ENCODE results near the gene ICAM1.
A peak's percentile ranks its signal among the peaks of the same experiment; 100 is the strongest.

ICAM1 gene

DNA sequence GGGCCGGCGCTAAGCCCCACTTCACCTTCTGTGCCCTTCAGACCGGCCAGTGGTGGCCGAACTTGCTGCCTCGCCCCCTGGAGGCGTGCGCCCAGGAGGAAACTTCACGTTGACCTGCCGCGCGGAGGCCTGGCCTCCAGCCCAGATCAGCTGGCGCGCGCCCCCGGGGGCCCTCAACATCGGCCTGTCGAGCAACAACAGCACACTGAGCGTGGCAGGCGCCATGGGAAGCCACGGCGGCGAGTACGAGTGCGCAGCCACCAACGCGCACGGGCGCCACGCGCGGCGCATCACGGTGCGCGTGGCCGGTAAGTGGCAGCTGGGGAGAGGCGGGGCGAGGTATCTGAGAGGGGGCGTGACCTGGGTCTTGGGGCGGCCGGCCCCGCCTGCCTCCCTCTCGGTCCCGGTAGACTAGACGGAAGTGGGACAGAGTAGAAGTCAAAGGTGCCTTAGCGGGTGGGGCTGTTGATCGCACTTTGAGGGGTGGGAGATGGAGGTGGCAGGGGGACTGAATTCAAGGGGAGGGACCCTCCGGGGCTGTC lies 24.5 kb downstream of the ICAM1 start:
- DNase-seq: no peak

- no peak for DNase-seq
Observed at GRCh38 chr19:10295847-10296591, 25.1 kb downstream of the ICAM1 start.

DNA sequence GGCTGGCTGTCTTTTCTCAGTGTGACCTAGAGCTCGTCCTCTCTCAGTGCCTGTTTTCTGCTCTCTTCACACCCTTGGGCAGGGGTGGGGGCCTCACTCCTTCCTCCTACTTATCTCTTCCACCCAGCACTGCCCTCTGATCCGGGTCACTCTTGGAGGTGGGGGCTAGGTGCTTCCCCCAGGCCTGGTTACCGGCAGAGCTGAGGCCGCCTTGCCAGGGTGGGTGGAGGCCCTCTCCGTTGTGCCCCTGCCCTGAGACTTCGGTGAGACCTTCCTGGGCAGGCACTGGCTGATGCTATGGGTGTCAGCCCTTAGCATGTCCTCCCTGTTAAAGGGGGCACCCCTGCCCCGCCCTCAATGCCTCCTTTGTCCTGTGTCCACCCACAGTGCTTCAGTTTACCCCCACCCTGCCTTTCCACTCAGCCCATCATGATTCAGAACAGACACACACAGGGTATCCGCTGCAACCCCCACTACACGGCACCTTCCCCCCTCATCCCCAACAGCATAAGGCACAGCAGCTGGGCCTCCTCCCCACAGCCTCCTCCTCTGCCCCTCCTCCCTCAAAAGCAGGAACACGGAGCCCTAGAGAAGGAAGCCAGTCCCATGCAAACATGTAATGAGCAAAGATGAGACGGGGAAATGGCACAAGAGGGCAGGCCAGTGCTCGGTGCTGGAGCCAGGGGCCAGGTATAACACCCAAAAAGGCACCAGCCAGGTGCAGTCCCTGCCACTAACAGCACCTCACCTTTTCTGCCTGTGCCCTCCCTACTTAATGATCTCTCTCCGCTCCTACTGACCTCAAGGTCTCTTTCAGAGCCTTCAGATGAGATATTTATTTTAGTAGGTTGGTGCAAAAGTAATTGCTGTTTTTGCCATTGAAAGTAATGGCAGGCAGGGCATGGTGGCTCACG lies 28.9 kb downstream of the ICAM1 start:
- peak; percentile 38 for DNase-seq

DNA sequence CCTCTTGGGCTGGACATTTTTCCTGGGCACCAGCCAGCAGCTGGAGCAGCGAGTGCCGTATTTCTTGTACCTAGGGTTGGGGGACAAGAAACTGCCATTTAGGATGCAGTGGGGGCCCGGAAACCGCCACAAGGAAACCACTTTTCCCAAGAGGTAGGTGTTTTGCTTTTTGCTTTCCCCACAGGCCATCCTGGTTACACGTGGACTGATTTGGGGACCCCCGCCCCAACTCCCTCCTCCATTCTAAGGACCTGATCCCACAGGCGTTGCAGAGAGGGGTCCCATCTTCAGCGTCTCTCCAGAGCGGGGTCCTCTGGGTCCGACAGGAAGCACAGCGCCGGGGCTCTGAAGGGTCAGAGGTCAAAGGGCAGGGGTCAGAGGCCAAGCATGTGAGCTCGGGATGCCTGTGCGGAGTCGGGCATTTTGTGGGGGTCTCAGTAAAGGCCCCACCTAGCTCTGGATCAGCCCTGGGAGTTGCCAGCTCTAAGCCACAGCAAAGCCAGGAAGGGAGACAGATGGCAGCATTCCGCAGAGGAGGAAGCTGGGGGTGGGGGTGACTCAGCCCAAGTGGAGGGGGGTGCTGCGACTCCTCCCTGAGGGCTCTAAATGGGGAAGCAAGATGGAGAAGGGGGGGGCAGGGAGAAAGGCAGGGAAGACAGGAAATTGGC lies 34.4 kb downstream of the ICAM1 start:
- no peak for DNase-seq

DNA sequence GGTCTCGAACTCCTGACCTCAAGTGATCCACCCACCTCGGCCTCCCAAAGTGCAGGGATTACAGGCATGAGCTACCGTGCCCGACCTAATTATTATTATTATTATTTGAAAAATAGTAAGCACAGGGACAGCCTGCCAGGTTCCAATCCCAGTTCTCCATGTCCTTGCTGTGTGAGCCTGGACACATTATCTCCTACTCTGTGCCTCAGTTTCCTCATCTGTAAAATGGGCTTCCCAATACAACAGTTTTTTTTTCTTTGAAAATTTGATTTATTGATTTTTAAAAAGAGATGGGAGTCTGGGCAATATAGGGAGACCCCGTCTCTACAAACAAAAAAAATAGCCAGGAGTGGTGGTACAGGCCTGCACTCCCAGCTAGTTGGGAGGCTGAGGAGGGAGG lies 35.4 kb downstream of the ICAM1 start:
- DNase-seq: no peak

DNA sequence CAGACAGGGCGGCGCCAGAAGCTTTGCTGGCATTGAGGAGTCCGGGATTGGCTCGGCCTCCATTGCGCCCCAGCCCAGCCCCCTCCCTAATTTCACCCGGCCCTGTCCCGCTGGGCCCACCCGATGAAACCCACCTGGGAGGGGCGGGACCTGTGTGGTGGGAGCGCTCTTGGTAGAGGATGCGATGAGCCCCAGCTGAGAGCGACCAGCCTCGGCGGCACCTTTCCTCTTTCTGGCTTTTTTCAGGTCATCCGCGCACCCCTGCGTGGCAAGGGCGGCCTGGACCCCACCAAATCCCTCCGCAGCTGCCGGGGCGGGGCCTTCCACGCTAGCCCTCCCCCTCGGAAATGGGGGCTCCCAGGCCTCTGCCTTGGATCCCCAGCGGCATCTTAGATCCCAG lies 38.5 kb downstream of the ICAM1 start, which contains the start of gene ZGLP1:
TSS of gene ZGLP1 (minus strand) at position 393 of the 400 bp plus-strand sequence.
- no peak for DNase-seq

DNA sequence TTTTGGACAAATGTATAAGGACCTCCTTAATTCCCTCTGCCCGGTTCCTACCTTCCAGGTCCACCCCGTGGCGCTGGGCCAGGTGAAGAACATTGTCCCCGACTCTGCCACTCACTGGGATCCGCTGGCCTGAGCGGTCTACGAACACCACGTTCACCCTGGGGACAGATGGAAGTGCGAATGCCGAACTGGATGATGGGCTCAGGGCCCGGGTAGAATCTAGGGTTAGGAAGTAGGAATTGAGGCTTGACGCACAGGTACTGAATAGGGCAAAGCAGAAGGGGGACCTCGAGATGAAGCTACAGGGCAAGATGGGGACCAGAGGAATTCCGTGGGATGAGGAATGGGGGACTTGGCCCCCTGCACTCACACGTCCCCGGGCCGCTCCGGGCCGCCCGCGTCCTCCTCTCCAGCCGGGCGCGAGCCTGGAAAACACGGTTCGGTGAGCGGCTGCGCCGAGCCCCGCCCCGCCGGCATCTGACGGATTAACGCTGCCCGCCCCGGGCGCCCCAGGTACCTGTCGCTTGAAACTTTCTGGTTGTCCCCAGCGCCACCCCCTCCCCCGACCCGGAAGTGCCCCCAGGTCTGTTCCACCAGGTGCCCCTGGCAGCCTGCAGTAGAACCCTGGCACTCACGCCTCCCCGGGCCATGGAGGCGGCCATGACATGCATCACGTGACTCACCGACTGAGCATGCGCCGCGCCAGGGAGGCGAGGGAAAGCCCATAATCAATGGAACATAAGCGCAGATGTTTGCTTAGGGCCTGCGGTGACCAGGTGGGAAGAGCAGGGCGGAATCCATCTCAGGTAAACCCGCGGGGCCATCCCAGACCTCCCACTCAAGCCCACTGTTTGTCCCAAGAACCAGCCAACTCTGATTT lies 44.7 kb downstream of the ICAM1 start, which contains the start of gene FDX2:
TSS of gene FDX2 (minus strand) at position 681 of the 880 bp plus-strand sequence. CDS start at position 662, 19 bp downstream.
- peak; percentile 91 for DNase-seq

DNA sequence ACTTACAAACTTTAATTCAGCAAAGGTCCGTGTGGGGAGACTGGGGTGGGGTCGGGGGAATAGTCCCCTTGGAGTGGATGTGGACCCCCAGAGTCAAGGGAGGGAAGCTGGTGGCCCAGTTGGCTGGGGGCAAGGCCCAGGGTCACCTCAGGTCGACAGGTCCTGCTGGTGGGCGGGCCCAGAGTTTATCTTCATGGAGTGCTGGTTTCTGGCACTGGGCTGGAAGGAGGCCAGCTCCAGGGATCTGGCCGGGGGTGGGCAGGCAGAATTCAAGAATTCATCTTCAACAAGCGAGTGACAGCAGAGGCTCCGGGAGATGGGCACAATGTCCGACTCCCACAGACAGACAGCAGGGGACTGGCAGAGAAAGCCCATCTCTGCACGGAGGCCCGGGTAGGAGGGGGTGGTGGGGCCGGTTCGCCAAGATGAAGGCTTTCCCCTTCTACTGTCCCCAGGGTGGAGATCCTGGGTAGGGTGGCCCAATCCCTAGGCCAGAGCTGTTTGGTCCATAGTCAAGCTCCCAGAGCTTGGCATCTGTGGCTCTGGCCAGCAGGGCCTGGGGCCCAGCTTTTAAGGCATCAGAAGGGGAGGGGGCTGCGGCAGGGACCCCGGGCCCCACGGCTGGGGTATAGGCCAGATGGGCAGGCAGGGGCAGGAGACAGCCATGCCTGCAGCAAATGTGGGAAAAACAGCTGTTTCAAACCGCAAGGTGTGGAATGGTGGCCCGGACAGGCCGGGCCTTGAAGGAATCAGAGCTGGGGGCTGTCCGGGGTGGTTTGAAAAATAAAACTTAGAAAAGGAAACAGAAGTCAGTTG lies 45.5 kb downstream of the ICAM1 start:
- DNase-seq: peak; percentile 58

DNA sequence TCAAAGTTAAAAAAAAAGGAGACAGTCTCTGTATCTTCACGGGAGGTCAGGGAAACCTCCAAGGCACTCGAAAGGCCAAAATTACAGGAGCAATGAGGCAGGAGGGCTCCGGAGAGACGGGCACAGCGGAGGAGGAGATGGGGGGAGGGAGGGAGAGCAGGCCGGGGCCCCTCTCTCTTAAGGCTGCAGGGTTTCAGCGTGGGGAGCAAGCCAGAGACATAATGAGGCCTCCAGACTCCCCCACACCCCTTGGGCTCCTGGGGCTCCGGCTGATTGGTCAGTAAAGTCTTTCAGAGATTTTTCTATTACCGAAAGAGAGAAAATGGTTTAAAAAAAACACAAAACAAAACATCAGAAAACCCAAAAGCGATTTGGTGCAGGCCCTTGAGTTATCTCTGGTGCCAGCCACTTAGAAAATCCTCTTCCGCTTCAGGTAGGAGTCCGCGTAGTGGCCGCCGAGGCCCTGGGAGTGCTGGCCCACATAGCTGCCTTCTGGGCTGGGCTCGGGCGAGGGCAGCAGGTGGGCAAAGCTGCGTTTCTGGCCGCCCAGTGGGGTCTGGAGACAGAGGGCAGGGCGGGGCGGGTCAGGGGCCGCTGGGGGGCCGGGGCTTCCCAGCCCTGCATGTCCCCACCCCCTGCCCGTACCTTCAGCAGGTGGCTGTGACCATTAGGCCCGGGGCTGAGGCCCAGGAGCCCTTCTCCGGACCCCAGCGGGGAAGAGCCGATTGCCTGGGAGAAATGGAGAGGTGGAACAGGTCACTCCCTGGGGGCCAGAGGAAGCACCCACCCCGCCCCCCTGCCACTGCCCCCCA lies 46.3 kb downstream of the ICAM1 start:
- DNase-seq: no peak

GRCh38 chr19:10317857-10318462 lies 47.0 kb downstream of the ICAM1 start:
- no peak for DNase-seq

GRCh38 chr19:10318807-10319682 lies 48.1 kb downstream of the ICAM1 start:
- no peak for DNase-seq

DNA sequence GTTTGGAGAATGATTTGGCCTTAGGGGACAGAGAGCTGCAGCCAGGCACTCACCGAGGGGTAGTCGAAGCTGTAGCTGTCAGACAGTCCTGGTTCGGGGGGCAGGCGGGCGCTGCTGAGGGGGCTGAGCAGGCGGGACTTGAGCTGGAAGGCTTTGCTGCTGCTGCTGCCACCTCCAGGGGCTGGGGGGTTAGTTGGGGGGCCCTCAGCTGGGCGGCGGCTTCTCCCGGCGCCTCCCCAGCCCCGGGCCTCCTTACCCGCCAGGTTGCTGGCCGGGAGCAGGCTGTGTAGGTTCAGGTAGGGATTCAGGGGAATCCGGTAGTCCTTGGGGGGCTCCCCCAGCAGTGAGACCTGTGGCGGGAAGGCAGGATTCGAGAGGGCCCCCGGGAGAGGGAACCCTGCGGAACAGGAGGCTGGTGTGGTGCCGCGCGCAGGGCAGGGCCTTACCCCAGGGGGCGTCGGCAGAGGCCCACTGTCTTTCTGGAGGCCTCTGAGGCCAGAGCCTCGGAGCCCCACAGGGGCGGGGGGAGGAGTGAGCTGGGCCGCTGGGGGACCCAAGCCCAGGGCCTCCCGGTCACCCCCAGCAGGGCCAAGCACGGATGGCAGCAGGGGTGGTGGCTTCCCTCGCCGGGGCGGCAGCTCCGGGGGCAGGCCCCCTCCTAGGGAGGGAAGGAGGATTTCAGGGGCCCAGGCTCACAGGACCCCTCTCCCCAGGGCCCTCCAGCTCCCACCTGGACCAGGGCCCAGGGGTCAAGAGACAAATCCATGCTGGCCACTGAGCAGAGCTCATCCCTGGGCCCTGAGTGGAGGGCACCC lies 49.9 kb downstream of the ICAM1 start:
- DNase-seq: peak; percentile 44

DNA sequence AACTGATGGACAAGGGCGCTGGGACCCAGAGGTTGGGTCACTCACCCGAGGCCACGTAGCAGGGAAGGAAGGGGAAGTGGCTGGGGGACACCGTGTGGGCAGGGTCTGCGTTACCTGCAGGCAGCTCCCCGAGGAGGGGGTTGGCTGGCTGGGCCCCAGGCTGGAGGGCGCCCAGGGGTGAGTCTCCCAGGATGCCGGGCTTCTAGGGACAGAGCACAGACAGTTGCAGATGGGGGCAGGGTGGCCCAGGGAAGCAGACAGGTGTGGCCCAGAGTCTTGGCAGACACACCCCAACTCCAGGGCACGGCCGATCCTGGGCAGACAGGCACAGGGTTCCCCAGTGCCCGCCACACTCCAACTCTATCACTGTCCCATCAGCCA lies 50.5 kb downstream of the ICAM1 start:
- DNase-seq: no peak

DNA sequence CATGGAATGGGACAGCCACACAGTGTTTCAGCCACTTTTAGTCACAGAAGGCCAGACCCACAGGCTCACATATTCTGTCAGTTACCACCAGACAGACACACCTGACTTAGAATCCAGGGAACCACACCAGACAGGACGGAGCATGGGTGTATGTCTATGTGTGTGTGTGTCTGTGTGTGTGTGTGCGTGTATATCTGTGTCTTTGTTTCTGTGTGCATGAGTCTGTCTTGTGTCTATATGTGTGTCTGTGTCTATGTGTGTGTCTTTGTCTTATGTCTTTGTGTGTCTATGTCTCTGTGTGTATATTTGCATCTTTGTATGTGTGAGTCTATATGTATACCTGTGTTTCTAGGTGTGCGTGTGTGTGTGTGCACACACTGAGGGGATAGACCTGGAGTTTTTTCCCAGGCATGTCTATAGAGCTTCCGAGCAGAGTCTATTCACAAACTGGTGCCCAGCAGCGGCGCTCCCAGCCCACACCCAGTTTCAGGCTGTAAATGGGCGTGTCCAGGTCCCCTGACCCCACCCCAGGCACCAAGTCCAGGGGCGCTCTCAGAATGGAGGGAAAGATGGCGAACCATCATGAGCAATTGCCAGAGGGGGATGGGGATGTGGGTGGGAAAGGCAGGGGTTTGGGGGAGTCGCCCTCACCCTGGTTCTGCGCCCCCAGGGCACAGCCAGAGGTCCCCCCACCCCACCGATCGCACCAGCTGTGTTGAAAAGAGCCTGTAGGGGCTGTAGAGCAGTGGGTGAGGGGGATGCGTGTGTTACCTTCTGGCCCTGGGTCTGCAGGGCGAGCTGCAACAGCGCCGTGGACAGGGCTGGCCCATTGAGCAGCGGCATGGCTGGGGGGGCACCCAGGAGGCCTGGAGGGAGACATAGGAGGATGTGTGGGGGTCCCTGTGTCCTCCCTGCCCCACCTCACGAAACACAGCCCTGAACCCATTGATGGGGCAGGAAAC lies 51.2 kb downstream of the ICAM1 start:
- no peak for DNase-seq

- DNase-seq: no peak
Observed at GRCh38 chr19:10325732-10326131, 54.8 kb downstream of the ICAM1 start.

- no peak for DNase-seq
Observed at GRCh38 chr19:10327793-10328192, 56.9 kb downstream of the ICAM1 start.

Measured in islet precursor cell (in vitro differentiated cells).